Adrenal gland (tissue), 5 donors: ENCODE data around the gene KIF4A.

ENCODE experiments used
- POLR2A ChIP-seq, 2 donors: fragments of 450-650 bp; IDR thresholded peaks; one replicate each; pipeline ENCODE4 v1.6.1; 2017; ENCODE audit warnings: antibody characterized with exemption in 2 of 2, mild to moderate bottlenecking in 2 of 2, moderate library complexity in 1 of 2
- TF ChIP-seq, protein P1 (sequence below), 6 experiments: fragments of 450-650 bp in 4 of 6; fragments of 200-600 bp in 2 of 6; sonication (generic) in 1 of 6; IDR thresholded peaks; 1 replicate in 5 of 6; 2 replicates in 1 of 6; pipeline versions ENCODE4 v1.5.1 to v1.8.0; 2016 to 2021; ENCODE audit warnings: antibody characterized with exemption in 6 of 6, mild to moderate bottlenecking in 2 of 6, moderate library complexity in 1 of 6
- donor health status: DM: no; HTN: no; CAD: no.

GRCh38 chrX:70332600-70332999 lies 42.7 kb downstream of the KIF4A start:
- TF ChIP-seq, protein P1, sequence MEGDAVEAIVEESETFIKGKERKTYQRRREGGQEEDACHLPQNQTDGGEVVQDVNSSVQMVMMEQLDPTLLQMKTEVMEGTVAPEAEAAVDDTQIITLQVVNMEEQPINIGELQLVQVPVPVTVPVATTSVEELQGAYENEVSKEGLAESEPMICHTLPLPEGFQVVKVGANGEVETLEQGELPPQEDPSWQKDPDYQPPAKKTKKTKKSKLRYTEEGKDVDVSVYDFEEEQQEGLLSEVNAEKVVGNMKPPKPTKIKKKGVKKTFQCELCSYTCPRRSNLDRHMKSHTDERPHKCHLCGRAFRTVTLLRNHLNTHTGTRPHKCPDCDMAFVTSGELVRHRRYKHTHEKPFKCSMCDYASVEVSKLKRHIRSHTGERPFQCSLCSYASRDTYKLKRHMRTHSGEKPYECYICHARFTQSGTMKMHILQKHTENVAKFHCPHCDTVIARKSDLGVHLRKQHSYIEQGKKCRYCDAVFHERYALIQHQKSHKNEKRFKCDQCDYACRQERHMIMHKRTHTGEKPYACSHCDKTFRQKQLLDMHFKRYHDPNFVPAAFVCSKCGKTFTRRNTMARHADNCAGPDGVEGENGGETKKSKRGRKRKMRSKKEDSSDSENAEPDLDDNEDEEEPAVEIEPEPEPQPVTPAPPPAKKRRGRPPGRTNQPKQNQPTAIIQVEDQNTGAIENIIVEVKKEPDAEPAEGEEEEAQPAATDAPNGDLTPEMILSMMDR (IDR thresholded peaks at IDR 0.05): no peak
- TF ChIP-seq POLR2A (IDR thresholded peaks at IDR 0.05): no peak
